ENCODE data around the gene C2CD4A. TPM values are rescaled to one million over a fixed set of nuclear protein-coding genes. Genes with fewer than 3 reads are reported as not detected.

Gene C2CD4A
- total and polyA plus RNA-seq, 10 of the 15 experiments (the other 5 are each of a cell fraction or from before 2014, with no cell fraction given) = not detected

GRCh38 chr15:62026487-62027262, 40.1 kb upstream of the C2CD4A start (continued):
- TF ChIP-seq KDM1A (IDR thresholded peaks at IDR 0.05; ENCODE audit: borderline replicate concordance) (no peak), NFIC (IDR thresholded peaks at IDR 0.05; ENCODE audit: low read depth, low read length) (peak; percentile 30; the same call in 1 of the 2 replicates), ZBED1 (IDR thresholded peaks at IDR 0.05; ENCODE audit: borderline replicate concordance) (no peak), ATF7 (IDR thresholded peaks at IDR 0.05; ENCODE audit: low read depth) (0 out of 2 replicates have a peak, but pooled peaks have one; percentile 14), TARDBP (IDR thresholded peaks at IDR 0.05; ENCODE audit: borderline replicate concordance) (no peak), KLF5 (IDR thresholded peaks at IDR 0.05; ENCODE audit: partially characterized antibody) (no peak), ETV6 (conservative IDR thresholded peaks at IDR 0.05 in 1 of 2, IDR thresholded peaks at IDR 0.05 in 1 of 2; ENCODE audit: borderline replicate concordance in 1 of 2, low read depth in 1 of 2) (peak in 1 of 2 experiments; percentile 27; a peak in 1 of 4 replicates), ZBTB11 (CRISPR knock-in tag; IDR thresholded peaks at IDR 0.05) (no peak), USF2 (IDR thresholded peaks at IDR 0.05; ENCODE audit: borderline replicate concordance, low read depth, low read length) (no peak), POLR2A (IDR thresholded peaks at IDR 0.05; ENCODE audit: low read depth, low read length) (no peak), BHLHE40 (IDR thresholded peaks at IDR 0.05; ENCODE audit: borderline replicate concordance in 1 of 2, low read depth in 2 of 2, low read length in 1 of 2) (no peak), RELB (IDR thresholded peaks at IDR 0.05; ENCODE audit: low read depth) (peak; percentile 76; the same call in 1 of the 2 replicates), MAX (IDR thresholded peaks at IDR 0.05; ENCODE audit: low read depth, low read length) (no peak), EED (IDR thresholded peaks at IDR 0.05; ENCODE audit: low read depth) (no peak), SPI1 (IDR thresholded peaks at IDR 0.05; ENCODE audit: borderline replicate concordance, insufficient read depth, low read depth, low read length) (peak; percentile 88), RB1 (IDR thresholded peaks at IDR 0.05; ENCODE audit: borderline replicate concordance) (no peak), ZNF24 (IDR thresholded peaks at IDR 0.05) (peak; percentile 74)
- TF ChIP-seq, protein P1, sequence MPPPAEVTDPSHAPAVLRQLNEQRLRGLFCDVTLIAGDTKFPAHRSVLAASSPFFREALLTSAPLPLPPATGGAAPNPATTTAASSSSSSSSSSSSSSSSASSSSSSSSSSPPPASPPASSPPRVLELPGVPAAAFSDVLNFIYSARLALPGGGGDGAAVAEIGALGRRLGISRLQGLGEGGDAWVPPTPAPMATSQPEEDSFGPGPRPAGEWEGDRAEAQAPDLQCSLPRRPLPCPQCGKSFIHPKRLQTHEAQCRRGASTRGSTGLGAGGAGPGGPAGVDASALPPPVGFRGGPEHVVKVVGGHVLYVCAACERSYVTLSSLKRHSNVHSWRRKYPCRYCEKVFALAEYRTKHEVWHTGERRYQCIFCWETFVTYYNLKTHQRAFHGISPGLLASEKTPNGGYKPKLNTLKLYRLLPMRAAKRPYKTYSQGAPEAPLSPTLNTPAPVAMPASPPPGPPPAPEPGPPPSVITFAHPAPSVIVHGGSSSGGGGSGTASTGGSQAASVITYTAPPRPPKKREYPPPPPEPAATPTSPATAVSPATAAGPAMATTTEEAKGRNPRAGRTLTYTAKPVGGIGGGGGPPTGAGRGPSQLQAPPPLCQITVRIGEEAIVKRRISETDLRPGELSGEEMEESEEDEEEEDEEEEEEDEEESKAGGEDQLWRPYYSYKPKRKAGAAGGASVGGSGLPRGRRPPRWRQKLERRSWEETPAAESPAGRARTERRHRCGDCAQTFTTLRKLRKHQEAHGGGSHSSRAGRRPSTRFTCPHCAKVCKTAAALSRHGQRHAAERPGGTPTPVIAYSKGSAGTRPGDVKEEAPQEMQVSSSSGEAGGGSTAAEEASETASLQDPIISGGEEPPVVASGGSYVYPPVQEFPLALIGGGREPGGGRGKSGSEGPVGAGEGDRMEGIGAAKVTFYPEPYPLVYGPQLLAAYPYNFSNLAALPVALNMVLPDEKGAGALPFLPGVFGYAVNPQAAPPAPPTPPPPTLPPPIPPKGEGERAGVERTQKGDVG (CRISPR knock-in tag; IDR thresholded peaks at IDR 0.05) = no peak
- TF ChIP-seq, protein P2, sequence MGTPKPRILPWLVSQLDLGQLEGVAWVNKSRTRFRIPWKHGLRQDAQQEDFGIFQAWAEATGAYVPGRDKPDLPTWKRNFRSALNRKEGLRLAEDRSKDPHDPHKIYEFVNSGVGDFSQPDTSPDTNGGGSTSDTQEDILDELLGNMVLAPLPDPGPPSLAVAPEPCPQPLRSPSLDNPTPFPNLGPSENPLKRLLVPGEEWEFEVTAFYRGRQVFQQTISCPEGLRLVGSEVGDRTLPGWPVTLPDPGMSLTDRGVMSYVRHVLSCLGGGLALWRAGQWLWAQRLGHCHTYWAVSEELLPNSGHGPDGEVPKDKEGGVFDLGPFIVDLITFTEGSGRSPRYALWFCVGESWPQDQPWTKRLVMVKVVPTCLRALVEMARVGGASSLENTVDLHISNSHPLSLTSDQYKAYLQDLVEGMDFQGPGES (IDR thresholded peaks at IDR 0.05) = no peak

Data from GM12878 (cell line).